IMR-90 (cell line): ENCODE data around the gene PCBP3. TPM values are rescaled to one million over a fixed set of nuclear protein-coding genes. Genes with fewer than 3 reads are reported as not detected.

Source experiments
- ATAC-seq: fragments of 200-7000 bp; cut with Tn5 transposase; 2 replicates; pipeline ENCODE4 v1.9.1; 2020; ENCODE audit warnings: low read depth, mild to moderate bottlenecking, moderate library complexity
- BruUV-seq: library from RNA; stranded (reverse); fragments of 400-500 nt; replicated peaks from 2 replicates; lab custom pipeline; 2021; lab: Mats Ljungman, UMichigan
- CTCF ChIA-PET: fragments of 300-600 bp; formaldehyde crosslinking; extraction: SDS; loops from one replicate; lab custom pipeline; 2021; ENCODE audit warnings: antibody characterized with exemption; lab: Yijun Ruan, JAX
- POLR2A ChIA-PET: fragments of 300-600 bp; sonication (Branson Sonifier 250); formaldehyde crosslinking; loops from one replicate; lab custom pipeline; 2022; ENCODE audit warnings: antibody characterized with exemption; ENCODE audit not compliant: unreplicated experiment; lab: Charles Lee
- DNase-seq: peaks from one replicate; pipeline ENCODE4 v3.0.0; 2013
- H2AFZ ChIP-seq: replicated peaks from 2 replicates; pipeline ENCODE3; 2013; ENCODE audit warnings: low read length, mild to moderate bottlenecking; ENCODE audit not compliant: poor library complexity
- H2AK5ac ChIP-seq: 2 replicates; pipeline ENCODE4 v1.6.1; 2013; ENCODE audit warnings: low read depth, low read length, inconsistent platforms
- H2AK9ac ChIP-seq: replicated peaks from 2 replicates; pipeline ENCODE3; 2013; ENCODE audit warnings: mild to moderate bottlenecking, low read depth, low read length, moderate library complexity; ENCODE audit not compliant: poor library complexity
- H2BK120ac ChIP-seq: 2 replicates; pipeline ENCODE4 v1.6.1; 2013; ENCODE audit warnings: low read depth, low read length, inconsistent platforms
- H2BK15ac ChIP-seq: 3 replicates; pipeline ENCODE4 v1.6.1; 2013; ENCODE audit warnings: low read depth, low read length, inconsistent platforms
- H2BK20ac ChIP-seq: 2 replicates; pipeline ENCODE4 v1.6.1; 2013; ENCODE audit warnings: low read depth, mild to moderate bottlenecking, inconsistent platforms, low read length, moderate library complexity
- H2BK5ac ChIP-seq: 2 replicates; pipeline ENCODE4 v1.6.1; 2013; ENCODE audit warnings: mild to moderate bottlenecking, low read depth, low read length, inconsistent platforms; ENCODE audit not compliant: poor library complexity, severe bottlenecking
- H3K14ac ChIP-seq: replicated peaks from 2 replicates; pipeline ENCODE4 v1.6.1; 2013; ENCODE audit warnings: low read depth, low read length, inconsistent platforms
- H3K18ac ChIP-seq: 2 replicates; pipeline ENCODE4 v1.6.1; 2013; ENCODE audit warnings: low read depth, low read length, control low read depth
- H3K23ac ChIP-seq: 2 replicates; pipeline ENCODE4 v1.6.1; 2013; ENCODE audit warnings: low read depth, low read length, inconsistent platforms
- H3K27ac ChIP-seq: 2 replicates; pipeline ENCODE4 v1.5.1; 2013; ENCODE audit warnings: mild to moderate bottlenecking, control low read depth, low read length; ENCODE audit not compliant: insufficient read depth
- H3K27me3 ChIP-seq: 2 replicates; pipeline ENCODE4 v1.6.1; 2013; ENCODE audit warnings: low read length; ENCODE audit not compliant: control insufficient read depth, insufficient read depth
- H3K36me3 ChIP-seq: 2 replicates; pipeline ENCODE4 v1.6.1; 2013; ENCODE audit warnings: low read length, mixed read lengths; ENCODE audit not compliant: control insufficient read depth, insufficient read depth
- H3K4ac ChIP-seq: 2 replicates; pipeline ENCODE4 v1.6.1; 2013; ENCODE audit warnings: low read depth, low read length, inconsistent platforms
- H3K4me1 ChIP-seq: 2 replicates; pipeline ENCODE4 v1.6.1; 2013; ENCODE audit warnings: low read length, mixed read lengths; ENCODE audit not compliant: control insufficient read depth, insufficient read depth
- H3K4me2 ChIP-seq: 2 replicates; pipeline ENCODE4 v1.6.1; 2013; ENCODE audit warnings: low read depth, mild to moderate bottlenecking, control low read depth, low read length, moderate library complexity
- H3K4me3 ChIP-seq: 2 replicates; pipeline ENCODE4 v1.5.1; 2013; ENCODE audit warnings: low read depth, mild to moderate bottlenecking, control low read depth, low read length, moderate library complexity; ENCODE audit not compliant: insufficient read depth
- H3K56ac ChIP-seq: 2 replicates; pipeline ENCODE4 v1.6.1; 2013; ENCODE audit warnings: low read length, inconsistent platforms; ENCODE audit not compliant: insufficient read depth; ENCODE audit errors: extremely low read depth
- H3K79me1 ChIP-seq, 2 experiments: 2 replicates each; pipeline ENCODE4 v1.6.1; 2013; ENCODE audit warnings: low read length in 2 of 2, inconsistent platforms in 1 of 2, low read depth in 1 of 2
- H3K9ac ChIP-seq: 2 replicates; pipeline ENCODE4 v1.6.1; 2013; ENCODE audit warnings: low read depth, low read length, control low read depth
- H3K9me1 ChIP-seq: 2 replicates; pipeline ENCODE4 v1.6.1; 2013; ENCODE audit warnings: low read length, inconsistent platforms; ENCODE audit not compliant: insufficient read depth
- H3K9me3 ChIP-seq: 2 replicates; pipeline ENCODE4 v1.6.1; 2013; ENCODE audit warnings: low read length; ENCODE audit not compliant: control insufficient read depth, insufficient read depth
- H4K20me1 ChIP-seq: 2 replicates; pipeline ENCODE4 v1.6.1; 2013; ENCODE audit warnings: low read length, inconsistent platforms; ENCODE audit not compliant: insufficient read depth
- H4K5ac ChIP-seq: 2 replicates; pipeline ENCODE4 v1.6.1; 2013; ENCODE audit warnings: mild to moderate bottlenecking, low read depth, low read length, control low read depth
- H4K8ac ChIP-seq, 2 experiments: 2 replicates each; pipeline ENCODE4 v1.6.1; 2013; ENCODE audit warnings: low read depth in 2 of 2, low read length in 2 of 2, control low read depth in 1 of 2, inconsistent platforms in 1 of 2
- H4K91ac ChIP-seq: 2 replicates; pipeline ENCODE4 v1.6.1; 2013; ENCODE audit warnings: low read depth, low read length, inconsistent platforms; ENCODE audit not compliant: insufficient read depth
- BHLHE40 ChIP-seq: fragments of 150-350 bp; IDR thresholded peaks from 2 replicates; pipeline ENCODE4 v1.6.1; 2016; ENCODE audit warnings: mild to moderate bottlenecking, low read depth, low read length
- CEBPB ChIP-seq: IDR thresholded peaks from 2 replicates; pipeline ENCODE4 v1.6.1; 2012; ENCODE audit warnings: low read depth, low read length, improper control_type of control experiment
- CHD1 ChIP-seq: IDR thresholded peaks from 2 replicates; pipeline ENCODE4 v1.6.1; 2012; ENCODE audit warnings: low read depth, low read length, improper control_type of control experiment
- CTCF ChIP-seq: conservative IDR thresholded peaks from 2 replicates; pipeline ENCODE4 v1.5.1; 2012; ENCODE audit warnings: mild to moderate bottlenecking, low read depth, low read length, improper control_type of control experiment
- ELK1 ChIP-seq: fragments of 150-350 bp; IDR thresholded peaks from 2 replicates; pipeline ENCODE4 v1.6.1; 2016; ENCODE audit warnings: low read depth, mild to moderate bottlenecking, low read length, moderate library complexity, borderline replicate concordance
- FOS ChIP-seq: fragments of 150-350 bp; IDR thresholded peaks from 2 replicates; pipeline ENCODE4 v1.6.1; 2016; ENCODE audit warnings: low read depth, low read length
- MAFK ChIP-seq: IDR thresholded peaks from 2 replicates; pipeline ENCODE4 v1.6.1; 2012; ENCODE audit warnings: low read depth, low read length, improper control_type of control experiment
- MAZ ChIP-seq: IDR thresholded peaks from 2 replicates; pipeline ENCODE4 v1.6.1; 2012; ENCODE audit warnings: low read depth, mild to moderate bottlenecking, low read length, improper control_type of control experiment, moderate library complexity, borderline replicate concordance
- MXI1 ChIP-seq: IDR thresholded peaks from 2 replicates; pipeline ENCODE4 v1.6.1; 2012; ENCODE audit warnings: low read depth, mild to moderate bottlenecking, low read length, moderate library complexity, borderline replicate concordance
- NFE2L2 ChIP-seq: fragments of 150-350 bp; IDR thresholded peaks from 2 replicates; pipeline ENCODE4 v1.6.1; 2016; ENCODE audit warnings: low read depth, mild to moderate bottlenecking, low read length
- POLR2A ChIP-seq: IDR thresholded peaks from 2 replicates; pipeline ENCODE4 v1.6.1; 2012; ENCODE audit warnings: mild to moderate bottlenecking, low read depth, low read length
- RAD21 ChIP-seq: IDR thresholded peaks from 2 replicates; pipeline ENCODE4 v1.6.1; 2012; ENCODE audit warnings: low read length, improper control_type of control experiment
- RCOR1 ChIP-seq: IDR thresholded peaks from 2 replicates; pipeline ENCODE4 v1.6.1; 2012; ENCODE audit warnings: mild to moderate bottlenecking, low read length, improper control_type of control experiment; ENCODE audit not compliant: insufficient replicate concordance
- SMC3 ChIP-seq: fragments of 150-350 bp; IDR thresholded peaks from 2 replicates; pipeline ENCODE4 v1.6.1; 2016; ENCODE audit warnings: low read depth, mild to moderate bottlenecking, antibody characterized with exemption, low read length, moderate library complexity
- USF2 ChIP-seq: fragments of 150-350 bp; IDR thresholded peaks from 2 replicates; pipeline ENCODE4 v1.6.1; 2017; ENCODE audit warnings: mild to moderate bottlenecking, antibody characterized with exemption, low read length, low read depth
- WGBS, 2 experiments: methylation state at CpG; one replicate each; pipeline versions ENCODE4 v1.1.5 to v1.1.7; 2013; ENCODE audit warnings: missing lambda C conversion rate in 2 of 2; ENCODE audit not compliant: insufficient read length in 1 of 2; ENCODE audit errors: extremely low coverage in 2 of 2; 5-methylcytosine and 5-hydroxymethylcytosine counted together
- dilution Hi-C: fragments of 300-500 bp; cut with HindIII; formaldehyde crosslinking; loops from one replicate; pipeline ENCODE4 v1.14.3; 2018; ENCODE audit warnings: low sequenced_read_pairs; ENCODE audit not compliant: unreplicated experiment
- in situ Hi-C: fragments of 300-500 bp; cut with MboI; formaldehyde crosslinking; loops from 3 replicates; pipeline ENCODE4 v1.14.3; 2019; ENCODE audit warnings: low sequenced_read_pairs, inconsistent platforms, mixed read lengths
- intact Hi-C: fragments of 100-400 bp; cut with micrococcal nuclease; formaldehyde crosslinking; loops from 2 replicates; pipeline ENCODE4 v1.10.0; 2022
- polyA plus RNA-seq, 3 experiments: library from polyadenylated mRNA; depleted of rRNA; stranded (reverse); fragments of >200 nt; gene quantifications; 2 replicates each; pipeline ENCODE4 v1.2.3, GENCODE V29; 2012; ENCODE audit warnings: low replicate concordance in 1 of 3
- total RNA-seq: library from RNA; depleted of rRNA; stranded (reverse); fragments of >200 nt; gene quantifications from 2 replicates; pipeline ENCODE4 v1.2.3, GENCODE V29; 2012

The PCBP3 gene
- total and polyA plus RNA-seq, 2 of the 4 experiments (the other 2 are of a cell fraction) = 2.9 to 3.9 TPM

- dilution Hi-C loops = no loop called here
- TF ChIP-seq ELK1 (no peak), CEBPB (no peak), CHD1 (no peak), MAZ (no peak), RAD21 (no peak), CTCF (no peak), USF2 (no peak), RCOR1 (no peak), POLR2A (no peak), MAFK (no peak), SMC3 (no peak), NFE2L2 (no peak), MXI1 (no peak), FOS (no peak), BHLHE40 (no peak)
Measured at GRCh38 chr21:45897191-45898027, 253.9 kb downstream of the PCBP3 start.

More at GRCh38 chr21:45897191-45898027, 253.9 kb downstream of the PCBP3 start:
- H3K36me3 ChIP-seq = peaks cover 3% of the 10 kb centered on the region; the same call in 1 of the 2 replicates
- H2BK20ac ChIP-seq = no peak overlapping the region
- intact Hi-C loops (no loop called here), in situ Hi-C loops (no loop called here)
- no peak overlapping the region for H4K91ac ChIP-seq
- H2BK15ac ChIP-seq = no peak overlapping the region
- DNase-seq (no peak), ATAC-seq (no peak)
- no peak overlapping the region for H4K5ac ChIP-seq
- no peak overlapping the region for H2BK120ac ChIP-seq
- H2AFZ ChIP-seq = no peak overlapping the region
- peak overlapping the region; percentile 26 for H2AK9ac ChIP-seq
- POLR2A ChIA-PET = no interaction called here
- no peak overlapping the region for H3K4ac ChIP-seq
- H3K4me3 ChIP-seq = no peak overlapping the region
- no peaks in the 10 kb centered on the region for H3K79me1 ChIP-seq
- BruUV-seq = no TSS peak
- 79% methylated on average over 15 of the region's 25 CpGs; no CpG with 5 or more reads in 1 of the 2 experiments for WGBS, 2 experiments
- H3K27ac ChIP-seq = no peak overlapping the region
- H3K9ac ChIP-seq = no peak overlapping the region
- H2BK5ac ChIP-seq = no peak overlapping the region
- no peak overlapping the region for H3K14ac ChIP-seq
- CTCF ChIA-PET = no interaction called here
- no peak overlapping the region for H4K8ac ChIP-seq
- H3K9me3 ChIP-seq = no peaks in the 10 kb centered on the region
- H3K56ac ChIP-seq = no peak overlapping the region
- peaks cover 8% of the 10 kb centered on the region; the same call in 1 of the 2 replicates for H3K4me1 ChIP-seq
- peaks cover 3% of the 10 kb centered on the region; the same call in 1 of the 2 replicates for H4K20me1 ChIP-seq
- H3K4me2 ChIP-seq = no peak overlapping the region
- peaks cover 4% of the 10 kb centered on the region; the same call in 1 of the 2 replicates for H3K9me1 ChIP-seq
- H3K18ac ChIP-seq = no peak overlapping the region
- no peak overlapping the region; the same call in 1 of the 2 replicates for H2AK5ac ChIP-seq
- no peak overlapping the region for H3K23ac ChIP-seq
- no peaks in the 10 kb centered on the region; the same call in 1 of the 2 replicates for H3K27me3 ChIP-seq
